Stimulated activated CD8-positive, alpha-beta memory T cell treated with anti-CD3 and anti-CD28 coated beads, Interleukin-2, amount 100 ng/mL, for 1 hour (primary cell): ENCODE results near the gene GDF10.

Experiments used
- DNase-seq, 2 donors: peaks; one replicate each; pipeline ENCODE4 v3.0.0-alpha.2; 2020; ENCODE audit warnings: low read depth in 2 of 2

The GDF10 gene

DNA sequence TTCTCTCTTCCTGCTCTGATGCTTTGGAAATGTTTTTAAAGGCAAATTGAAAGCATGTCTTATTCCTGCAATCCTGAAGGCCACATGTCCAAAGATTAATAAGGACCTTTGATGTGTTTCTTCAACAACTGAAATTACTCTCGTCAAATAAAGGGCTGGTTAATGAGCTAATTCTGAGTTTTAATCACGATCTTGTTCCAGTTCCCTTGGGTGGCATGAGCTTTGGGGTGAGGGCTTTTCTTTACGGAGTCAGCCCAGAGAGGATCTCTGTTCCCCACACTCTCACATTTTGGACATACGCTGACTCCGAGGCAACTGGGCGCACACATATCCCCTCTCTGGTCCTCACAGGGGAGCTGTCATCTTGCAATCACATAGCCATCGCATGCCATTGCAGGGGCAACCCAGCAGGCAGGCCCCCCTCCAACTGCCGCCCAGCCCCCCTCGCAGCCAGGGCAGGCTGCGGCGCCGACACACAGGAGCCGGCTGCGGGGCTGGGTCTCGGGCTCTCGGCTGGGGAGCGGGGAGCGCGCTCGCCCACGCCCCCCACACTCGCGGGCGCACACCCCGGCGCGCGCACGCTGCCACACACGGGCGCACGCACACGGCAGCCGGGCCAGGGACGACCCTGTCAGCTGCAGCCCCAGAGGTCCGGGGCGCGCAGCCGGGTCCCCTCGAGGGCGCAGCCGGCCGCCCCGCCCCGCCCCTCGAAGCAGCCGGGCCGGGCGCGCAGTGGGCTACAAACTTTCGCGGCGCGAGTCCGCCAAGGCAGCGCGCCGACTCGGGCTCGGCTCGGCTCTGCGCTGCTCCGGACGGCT, at the start of gene GDF10:
TSS of gene GDF10 (plus strand) at position 587 of the 818 bp plus-strand sequence. CDS start 455 bp downstream, outside the sequence.
- no peak for DNase-seq

DNA sequence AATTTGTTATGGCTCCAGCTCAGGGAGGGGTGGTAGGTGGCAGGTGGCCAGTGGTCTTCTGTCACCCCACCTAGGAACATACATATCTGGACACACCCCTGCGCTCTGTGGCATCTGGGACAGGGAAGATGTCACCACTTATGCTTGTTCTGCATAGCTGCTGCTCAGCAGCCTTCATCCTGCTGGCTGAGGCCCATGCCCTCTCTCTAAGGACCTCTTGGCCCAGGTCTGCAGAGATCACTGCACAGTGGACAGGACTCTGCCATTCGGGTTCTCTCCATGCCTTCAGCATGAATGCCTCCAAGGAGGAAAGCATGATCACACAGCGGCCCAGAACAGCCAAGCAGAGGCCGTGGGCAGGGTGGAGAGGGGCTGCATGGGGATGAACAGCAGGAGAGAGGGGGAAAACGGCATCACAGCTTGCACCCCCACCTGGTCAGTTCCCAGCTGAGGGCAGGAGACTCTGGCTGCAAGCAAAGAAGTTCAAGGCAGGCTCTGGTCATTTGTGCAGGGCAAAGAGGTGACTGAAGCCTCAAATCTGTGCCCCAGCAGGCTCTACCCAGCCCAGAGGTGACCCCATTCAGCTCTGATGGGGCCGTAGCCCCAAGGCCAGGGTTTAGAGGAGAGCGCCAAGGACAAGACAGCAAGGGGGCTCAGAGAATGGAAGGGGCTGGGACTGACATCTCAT, 47.8 kb upstream of the GDF10 start:
- no peak for DNase-seq

- DNase-seq = no peak
Observed at GRCh38 chr10:47253030-47253637, 46.9 kb upstream of the GDF10 start.

- DNase-seq = no peak
Observed at GRCh38 chr10:47253651-47254375, 46.2 kb upstream of the GDF10 start.

DNA sequence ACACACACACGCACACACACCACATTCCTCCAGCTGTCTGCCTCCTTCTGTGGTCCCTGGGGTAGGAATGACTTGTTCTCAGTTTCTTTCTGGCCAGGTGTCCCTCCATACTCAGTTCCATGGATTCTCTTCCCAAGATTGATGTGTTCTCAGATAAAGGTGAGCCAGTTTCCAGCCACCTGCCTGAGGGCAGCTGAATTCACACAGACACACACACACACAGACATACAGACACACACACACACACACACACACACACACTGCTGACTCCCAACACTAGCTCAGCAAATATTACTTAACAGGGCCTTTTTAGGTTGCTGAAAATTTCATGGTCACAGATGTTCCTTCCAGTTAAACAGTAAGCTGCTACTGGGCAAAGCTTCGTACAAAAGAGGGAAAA, 45.4 kb upstream of the GDF10 start:
- no peak for DNase-seq

- DNase-seq = no peak
Observed at GRCh38 chr10:47255033-47255813, 44.8 kb upstream of the GDF10 start.

DNA sequence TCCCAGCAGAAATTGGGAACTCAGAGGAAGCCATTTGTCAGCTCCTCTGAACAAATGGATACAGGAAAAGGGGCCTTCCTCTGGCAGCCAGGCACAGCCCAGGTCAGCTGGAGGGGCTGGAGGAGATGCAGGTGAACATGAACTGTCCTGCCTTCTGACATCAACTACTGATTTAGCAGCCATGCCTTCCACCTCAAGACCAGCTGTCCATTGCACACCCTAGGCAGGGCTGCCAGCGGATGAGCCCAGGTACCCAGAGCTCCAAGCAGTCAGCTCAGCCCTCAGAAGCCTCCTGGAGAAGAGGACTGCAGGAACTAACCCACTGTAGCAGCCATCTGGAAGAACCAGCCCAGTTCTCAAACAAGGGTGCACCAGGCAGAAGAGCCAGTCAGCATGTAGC, 44.1 kb upstream of the GDF10 start:
- no peak for DNase-seq

DNA sequence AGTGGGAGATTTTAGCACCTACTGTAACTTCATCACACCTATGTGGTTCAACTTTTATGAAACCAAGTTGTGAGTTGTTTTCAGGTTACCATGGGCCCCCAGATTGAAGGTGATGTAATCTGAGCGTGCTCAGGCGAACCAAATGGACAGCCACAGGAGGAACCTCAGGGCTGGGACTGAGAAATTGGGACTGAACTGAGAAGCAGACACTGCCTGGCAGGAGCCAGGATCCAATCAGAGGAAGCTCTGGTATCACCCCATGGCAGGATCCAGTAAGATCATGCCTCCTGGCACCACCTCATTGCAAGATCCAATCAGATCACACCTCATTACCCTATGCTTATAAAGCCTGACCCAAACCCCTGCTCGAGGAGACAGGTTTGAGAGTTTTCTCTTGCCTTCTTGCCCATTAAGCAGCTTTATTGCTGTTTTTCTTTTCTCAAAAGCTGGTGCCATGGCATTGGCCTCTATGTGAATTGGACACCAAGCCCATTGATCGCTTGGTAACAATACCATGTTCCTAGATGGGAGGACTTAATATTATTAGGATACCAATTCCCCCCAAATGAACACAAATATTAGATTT, 43.2 kb upstream of the GDF10 start:
- DNase-seq = no peak

DNA sequence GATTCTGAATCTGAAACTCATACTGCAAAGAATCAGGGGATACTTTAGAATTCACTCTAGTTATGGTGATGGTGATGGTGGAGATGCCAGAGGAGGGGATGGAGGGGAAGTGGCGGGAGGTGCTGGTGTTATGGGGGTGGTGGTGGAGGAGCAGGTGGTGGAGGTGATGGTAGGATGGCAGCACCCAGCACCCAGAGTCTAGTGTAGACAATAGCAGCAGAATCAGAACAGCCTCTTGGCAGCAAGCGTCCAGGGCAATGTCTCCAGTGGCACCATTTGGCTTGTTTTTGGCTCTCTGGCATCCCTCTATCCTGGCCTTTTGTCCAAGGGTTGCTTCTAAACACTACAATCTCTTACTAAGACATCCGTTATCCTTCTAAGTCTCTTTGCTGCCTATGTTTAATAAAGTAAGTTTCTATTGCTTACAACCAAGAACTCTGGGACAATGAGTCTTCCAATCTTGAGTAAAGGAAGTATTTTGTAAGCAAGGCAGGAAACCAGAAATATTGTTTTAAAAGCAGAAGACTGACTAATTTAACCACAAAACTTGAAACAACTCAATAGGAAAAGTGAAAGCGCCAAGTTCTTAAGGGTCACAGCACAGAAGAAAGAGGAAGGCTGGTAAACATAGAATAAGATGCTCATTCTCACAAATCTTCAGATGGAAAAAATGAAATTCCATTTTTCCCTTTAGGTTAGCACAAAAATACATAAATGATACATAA, 42.4 kb upstream of the GDF10 start:
- DNase-seq = no peak

- DNase-seq = no peak
Observed at GRCh38 chr10:47258921-47259320, 41.1 kb upstream of the GDF10 start.

- DNase-seq = no peak
Observed at GRCh38 chr10:47259466-47259865, 40.5 kb upstream of the GDF10 start.

- no peak for DNase-seq
Observed at GRCh38 chr10:47260505-47261111, 39.4 kb upstream of the GDF10 start.

DNA sequence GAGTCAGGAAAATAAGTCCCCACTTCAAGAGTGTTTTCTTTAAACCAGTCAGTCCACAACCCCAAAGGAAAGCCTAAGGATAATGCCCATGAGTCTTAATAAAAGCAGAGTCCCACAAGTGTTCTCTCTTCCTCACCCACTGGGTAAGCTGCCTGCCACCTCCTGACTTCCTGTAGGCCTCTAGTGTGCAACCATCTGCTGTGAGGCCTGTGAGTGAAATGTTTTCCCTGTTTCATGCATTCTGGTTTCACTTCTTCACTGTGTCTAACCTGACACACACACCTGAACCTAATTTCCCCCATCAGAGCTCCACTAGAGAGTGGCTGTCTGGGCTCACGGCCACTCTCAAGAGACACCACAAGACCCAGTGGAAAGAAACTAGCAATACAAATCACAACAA, 38.9 kb upstream of the GDF10 start:
- DNase-seq = no peak

- DNase-seq = no peak
Observed at GRCh38 chr10:47261556-47261955, 38.4 kb upstream of the GDF10 start.

DNA sequence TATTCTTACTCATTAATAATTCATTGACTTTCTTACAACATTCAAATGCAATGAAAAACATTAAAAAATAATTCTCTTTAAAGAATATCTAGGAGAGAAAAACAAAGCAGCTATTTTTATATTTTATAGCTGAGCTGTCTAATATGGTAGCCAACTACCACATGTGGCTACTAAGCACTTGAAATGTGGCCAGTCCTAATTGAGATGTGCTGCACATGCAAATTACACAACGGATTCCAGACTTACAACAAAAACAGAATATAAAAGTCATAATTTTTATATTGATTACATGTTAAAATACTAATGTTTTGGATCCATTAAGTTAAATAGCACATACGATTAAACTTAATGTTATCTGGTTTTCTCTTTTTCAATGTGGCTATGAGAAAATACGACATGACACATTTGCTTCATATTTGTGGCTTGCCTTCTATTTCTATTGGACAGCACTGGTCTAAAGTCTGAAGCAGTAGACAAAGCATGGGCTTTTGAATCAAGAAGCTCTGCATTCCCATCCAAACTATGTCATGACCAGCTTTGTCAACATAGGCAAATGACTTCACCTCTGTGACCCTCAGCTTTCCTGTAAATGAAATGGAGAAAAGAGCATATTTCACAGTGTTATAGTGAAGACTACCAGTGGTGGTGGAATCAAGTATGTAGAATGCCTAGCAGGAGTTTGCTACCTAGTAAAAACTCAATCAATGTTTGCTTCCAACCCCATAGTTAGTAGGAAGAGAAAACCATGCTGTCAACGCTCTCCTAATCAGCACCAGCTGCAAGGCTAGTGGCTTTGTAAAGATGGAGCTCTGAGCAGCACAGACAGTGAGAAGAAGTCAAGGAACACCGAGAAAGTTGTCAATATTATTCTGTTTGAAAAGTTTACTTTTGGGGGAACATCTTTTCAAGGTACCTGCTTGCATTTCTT, 37.1 kb upstream of the GDF10 start:
- DNase-seq = no peak

DNA sequence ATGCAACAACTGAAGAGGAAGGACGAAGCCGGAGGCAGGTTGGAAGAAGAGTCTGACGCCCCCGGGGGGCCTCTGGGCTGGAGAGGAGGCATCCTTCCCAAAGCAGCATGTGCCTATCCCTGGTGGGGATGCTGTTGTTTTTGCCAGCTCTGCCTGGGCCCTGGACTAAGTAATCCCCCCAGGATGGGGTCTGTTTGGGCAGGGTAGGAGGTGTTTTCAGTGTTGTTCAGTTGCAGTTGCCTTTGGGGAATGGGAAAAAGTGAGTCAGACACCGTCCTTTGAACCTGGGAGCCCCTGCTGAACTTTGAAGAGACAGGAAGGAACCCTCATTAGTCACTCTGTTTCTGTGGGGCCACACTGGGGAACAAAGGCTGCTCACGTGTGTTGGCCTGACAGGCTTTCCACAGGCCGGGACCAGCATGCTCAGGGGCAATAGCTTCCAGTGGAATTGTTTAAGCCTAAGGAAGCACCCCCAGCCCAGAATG, 35.2 kb upstream of the GDF10 start:
- peak in 1 of 2 donors; percentile 32 for DNase-seq

- no peak for DNase-seq
Observed at GRCh38 chr10:47266602-47267001, 33.4 kb upstream of the GDF10 start.

DNA sequence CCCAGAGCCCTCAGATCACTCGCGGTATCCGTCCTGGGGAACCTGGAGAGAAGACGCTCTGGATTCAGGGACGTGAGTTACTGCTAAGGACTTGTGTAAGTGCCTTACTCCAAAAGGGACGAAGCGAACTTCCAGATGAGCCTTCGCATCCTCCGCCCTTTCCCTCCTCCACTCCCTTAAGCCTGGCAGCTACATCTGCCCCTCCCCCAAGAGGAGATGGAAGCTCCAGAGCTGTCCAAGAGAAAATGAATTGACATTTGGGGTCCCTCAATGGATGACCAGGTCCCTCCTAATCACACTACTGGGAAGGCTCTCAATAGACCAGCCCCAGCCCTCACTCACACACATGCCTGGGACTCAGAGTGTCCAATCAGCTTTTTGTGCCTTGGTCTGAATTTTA, 31.3 kb upstream of the GDF10 start:
- DNase-seq = no peak

- DNase-seq = no peak
Observed at GRCh38 chr10:47269294-47269693, 30.7 kb upstream of the GDF10 start.
